Mesenchymal stem cell (in vitro differentiated cells and primary cell): Measurements from ENCODE around the gene LMBRD2.
"Not testable (repeated sequence)": the region's sequence is repeated elsewhere in the genome, so short reads cannot be mapped to it uniquely, and the experiment has no call there.

ENCODE experiments used
- DNase-seq: peaks from one replicate; pipeline ENCODE4 v3.0.0-alpha.2; 2013
- H2AFZ ChIP-seq: one replicate; pipeline ENCODE4 v1.6.1; 2013; ENCODE audit warnings: low read depth, mild to moderate bottlenecking, control low read depth, inconsistent platforms, low read length, moderate library complexity
- H2AK5ac ChIP-seq: 2 replicates; pipeline ENCODE4 v1.6.1; 2013; ENCODE audit warnings: low read length, moderate library complexity, mild to moderate bottlenecking, inconsistent platforms; ENCODE audit not compliant: severe bottlenecking
- H2BK120ac ChIP-seq: one replicate; pipeline ENCODE4 v1.6.1; 2013; ENCODE audit warnings: low read depth, mild to moderate bottlenecking, inconsistent platforms, low read length, moderate library complexity
- H2BK12ac ChIP-seq, 2 experiments: one replicate each; pipeline ENCODE4 v1.6.1; 2013; ENCODE audit warnings: inconsistent platforms in 2 of 2, low read length in 2 of 2, mild to moderate bottlenecking in 2 of 2, moderate library complexity in 2 of 2, control low read depth in 1 of 2
- H2BK15ac ChIP-seq: one replicate; pipeline ENCODE4 v1.6.1; 2013; ENCODE audit warnings: mild to moderate bottlenecking, low read depth, inconsistent platforms; ENCODE audit not compliant: poor library complexity, severe bottlenecking
- H2BK5ac ChIP-seq: 2 replicates; pipeline ENCODE4 v1.6.1; 2013; ENCODE audit warnings: low read depth, mild to moderate bottlenecking, low read length, control low read depth, inconsistent platforms; ENCODE audit not compliant: poor library complexity, severe bottlenecking
- H3K14ac ChIP-seq, 2 experiments: one replicate each; pipeline ENCODE4 v1.6.1; 2013; ENCODE audit warnings: inconsistent platforms in 2 of 2, low read length in 2 of 2, control low read depth in 1 of 2, mild to moderate bottlenecking in 1 of 2, moderate library complexity in 1 of 2
- H3K18ac ChIP-seq, 2 experiments: one replicate each; pipeline ENCODE4 v1.6.1; 2013; ENCODE audit warnings: inconsistent platforms in 2 of 2, low read length in 2 of 2, control low read depth in 1 of 2, low read depth in 1 of 2, mild to moderate bottlenecking in 1 of 2
- H3K23ac ChIP-seq, 2 experiments: one replicate each; pipeline ENCODE4 v1.6.1; 2013; ENCODE audit warnings: inconsistent platforms in 2 of 2, low read length in 2 of 2, mild to moderate bottlenecking in 2 of 2, moderate library complexity in 2 of 2, control low read depth in 1 of 2
- H3K27ac ChIP-seq: 2 replicates; pipeline ENCODE4 v1.5.1; 2013; ENCODE audit warnings: mild to moderate bottlenecking, moderate library complexity, low read length, control low read depth, inconsistent platforms; ENCODE audit not compliant: poor library complexity, severe bottlenecking
- H3K27me3 ChIP-seq, 2 experiments: 2 replicates each; pipeline versions ENCODE4 v1.6.1 to v1.7.0; 2013; ENCODE audit warnings: low read length in 2 of 2, mild to moderate bottlenecking in 2 of 2, moderate library complexity in 2 of 2, control low read depth in 1 of 2, inconsistent platforms in 1 of 2; ENCODE audit not compliant: control insufficient read depth in 1 of 2, insufficient read depth in 1 of 2
- H3K36me3 ChIP-seq, 2 experiments: 2 replicates each; pipeline versions ENCODE4 v1.6.1 to v1.7.0; 2013; ENCODE audit warnings: low read length in 2 of 2, control low read depth in 1 of 2, inconsistent platforms in 1 of 2, low read depth in 1 of 2, mild to moderate bottlenecking in 1 of 2; ENCODE audit not compliant: insufficient read depth in 2 of 2, control insufficient read depth in 1 of 2
- H3K4ac ChIP-seq, 2 experiments: one replicate each; pipeline ENCODE4 v1.6.1; 2013; ENCODE audit warnings: inconsistent platforms in 2 of 2, low read length in 2 of 2, mild to moderate bottlenecking in 2 of 2, moderate library complexity in 2 of 2, control low read depth in 1 of 2, low read depth in 1 of 2
- H3K4me1 ChIP-seq: 2 replicates; pipeline ENCODE4 v1.6.1; 2013; ENCODE audit warnings: low read depth, low read length, control low read depth; ENCODE audit not compliant: control insufficient read depth, insufficient read depth
- H3K4me2 ChIP-seq: 2 replicates; pipeline ENCODE4 v1.6.1; 2013; ENCODE audit warnings: low read length, mild to moderate bottlenecking, inconsistent platforms; ENCODE audit not compliant: poor library complexity, severe bottlenecking
- H3K4me3 ChIP-seq, 2 experiments: 2 replicates each; pipeline versions ENCODE4 v1.5.1 to v1.7.0; 2013; ENCODE audit warnings: low read length in 2 of 2, mild to moderate bottlenecking in 2 of 2, control low read depth in 1 of 2, low read depth in 1 of 2; ENCODE audit not compliant: insufficient read depth in 1 of 2
- H3K79me1 ChIP-seq: replicated peaks from 2 replicates; pipeline ENCODE4 v1.6.1; 2013; ENCODE audit warnings: mild to moderate bottlenecking, control low read depth, low read length, inconsistent platforms; ENCODE audit not compliant: poor library complexity, severe bottlenecking
- H3K9ac ChIP-seq: 2 replicates; pipeline ENCODE4 v1.7.0; 2013; ENCODE audit warnings: mild to moderate bottlenecking, low read length, moderate library complexity
- H3K9me3 ChIP-seq: 2 replicates; pipeline ENCODE4 v1.7.0; 2013; ENCODE audit warnings: mild to moderate bottlenecking, low read length; ENCODE audit not compliant: control insufficient read depth
- H4K8ac ChIP-seq: one replicate; pipeline ENCODE4 v1.6.1; 2013; ENCODE audit warnings: inconsistent platforms, mild to moderate bottlenecking, low read length, moderate library complexity
- H4K91ac ChIP-seq: one replicate; pipeline ENCODE4 v1.6.1; 2013; ENCODE audit warnings: mild to moderate bottlenecking, low read length, inconsistent platforms
- WGBS: methylation state at CpG from one replicate; pipeline ENCODE4 v1.1.7; 2013; ENCODE audit warnings: mixed read lengths; 5-methylcytosine and 5-hydroxymethylcytosine counted together

Gene LMBRD2

GRCh38 chr5:36198281-36198680, 46.6 kb upstream of the LMBRD2 start:
- H3K4me3 ChIP-seq: no peak overlapping the region
- H3K18ac ChIP-seq: no peak overlapping the region
- no peaks in the 10 kb centered on the region for H3K9me3 ChIP-seq
- H3K27ac ChIP-seq: no peak overlapping the region
- H3K79me1 ChIP-seq: no peaks in the 10 kb centered on the region
- H3K14ac ChIP-seq: no peak overlapping the region
- no peak overlapping the region for H2AFZ ChIP-seq
- no peak overlapping the region for H2AK5ac ChIP-seq
- DNase-seq: no peak
- no peak overlapping the region for H3K23ac ChIP-seq
- no peak overlapping the region for H2BK12ac ChIP-seq
- no peak overlapping the region for H3K9ac ChIP-seq
- H2BK15ac ChIP-seq: no peak overlapping the region
- no peak overlapping the region for H2BK120ac ChIP-seq
- no peak overlapping the region for H3K4ac ChIP-seq
- peaks cover 2 to 77% of the 10 kb centered on the region in 2 experiments for H3K36me3 ChIP-seq
- no peak overlapping the region for H3K4me2 ChIP-seq
- H4K8ac ChIP-seq: no peak overlapping the region
- H4K91ac ChIP-seq: no peak overlapping the region
- H3K27me3 ChIP-seq: no peaks in the 10 kb centered on the region
- no peaks in the 10 kb centered on the region for H3K4me1 ChIP-seq
- no peak overlapping the region for H2BK5ac ChIP-seq

- Histone ChIP-seq H3K4me1 (peaks cover 3% of the 10 kb centered on the region), H3K79me1 (no peaks in the 10 kb centered on the region), H2BK5ac (no peak overlapping the region), H3K4me3 (no peak overlapping the region), H3K9me3 (peaks cover 4% of the 10 kb centered on the region), H3K18ac (no peak overlapping the region), H3K27me3 (no peaks in the 10 kb centered on the region), H3K27ac (no peak overlapping the region), H4K8ac (no peak overlapping the region), H3K36me3 (peaks cover 10 to 77% of the 10 kb centered on the region in 2 experiments), H2BK120ac (no peak overlapping the region), H2AK5ac (no peak overlapping the region), H2BK12ac (no peak overlapping the region), H2AFZ (no peak overlapping the region), H3K23ac (no peak overlapping the region), H2BK15ac (no peak overlapping the region), H3K9ac (no peak overlapping the region), H3K4me2 (no peak overlapping the region), H3K4ac (no peak overlapping the region), H3K14ac (no peak overlapping the region), H4K91ac (no peak overlapping the region)
- DNase-seq: no peak
- WGBS: no CpG with 5 or more reads among the region's 5 CpGs
Measured at GRCh38 chr5:36193746-36194145, 42.1 kb upstream of the LMBRD2 start.

- WGBS: 100% methylated on average over 3 of the region's 4 CpGs
- H2BK15ac ChIP-seq: not testable (repeated sequence)
Measured at GRCh38 chr5:36184408-36184807, 32.7 kb upstream of the LMBRD2 start.

GRCh38 chr5:36181774-36182173, 30.1 kb upstream of the LMBRD2 start:
- Histone ChIP-seq H4K8ac (no peak overlapping the region), H3K27ac (no peak overlapping the region), H3K9me3 (no peaks in the 10 kb centered on the region), H3K79me1 (peaks cover 8% of the 10 kb centered on the region), H3K23ac (no peak overlapping the region), H3K4me2 (no peak overlapping the region), H3K4ac (no peak overlapping the region), H2BK12ac (no peak overlapping the region), H3K27me3 (no peaks in the 10 kb centered on the region), H2BK5ac (no peak overlapping the region), H3K4me3 (no peak overlapping the region), H2BK15ac (no peak overlapping the region), H3K9ac (no peak overlapping the region), H3K18ac (no peak overlapping the region), H4K91ac (no peak overlapping the region), H2AFZ (no peak overlapping the region), H2BK120ac (no peak overlapping the region), H3K14ac (no peak overlapping the region), H2AK5ac (no peak overlapping the region), H3K4me1 (no peaks in the 10 kb centered on the region), H3K36me3 (peaks cover 2 to 62% of the 10 kb centered on the region in 2 experiments)
- DNase-seq: no peak
- 100% methylated on average over 2 of the region's 2 CpGs for WGBS

More at GRCh38 chr5:36184408-36184807, 32.7 kb upstream of the LMBRD2 start:
- peaks cover 2 to 37% of the 10 kb centered on the region in 2 experiments for H3K36me3 ChIP-seq
- not testable (repeated sequence) for H3K27me3 ChIP-seq, H2BK120ac ChIP-seq, DNase-seq, H4K91ac ChIP-seq, H3K9me3 ChIP-seq, H2AFZ ChIP-seq, H3K4me1 ChIP-seq, H3K18ac ChIP-seq, H2AK5ac ChIP-seq, H2BK5ac ChIP-seq, H3K27ac ChIP-seq, H2BK12ac ChIP-seq, H3K23ac ChIP-seq, H3K4me2 ChIP-seq, H4K8ac ChIP-seq, H3K14ac ChIP-seq, H3K4ac ChIP-seq, H3K4me3 ChIP-seq, H3K79me1 ChIP-seq, H3K9ac ChIP-seq
